Ectodermal cell (in vitro differentiated cells): Measurements from ENCODE around the gene CCT3.

ENCODE experiments used
- H3K27ac ChIP-seq: 2 replicates; pipeline ENCODE4 v1.7.0; 2013; ENCODE audit warnings: mild to moderate bottlenecking, low read depth, low read length; ENCODE audit not compliant: insufficient read depth, poor library complexity, severe bottlenecking
- H3K27me3 ChIP-seq: 2 replicates; pipeline ENCODE4 v1.7.0; 2013; ENCODE audit warnings: mild to moderate bottlenecking, low read length; ENCODE audit not compliant: insufficient read depth, control insufficient read depth, poor library complexity, severe bottlenecking
- H3K36me3 ChIP-seq: one replicate; pipeline ENCODE4 v1.7.0; 2013; ENCODE audit warnings: low read length; ENCODE audit not compliant: control insufficient read depth, insufficient read depth
- H3K4me1 ChIP-seq: one replicate; pipeline ENCODE4 v1.7.0; 2013; ENCODE audit warnings: low read length; ENCODE audit not compliant: control insufficient read depth, insufficient read depth
- H3K4me3 ChIP-seq: 2 replicates; pipeline ENCODE4 v1.7.0; 2013; ENCODE audit warnings: low read depth, low read length, control low read depth; ENCODE audit not compliant: insufficient read depth
- H3K9me3 ChIP-seq: 2 replicates; pipeline ENCODE4 v1.7.0; 2013; ENCODE audit warnings: mild to moderate bottlenecking, low read length, moderate library complexity; ENCODE audit not compliant: control insufficient read depth
- WGBS, 2 experiments: methylation state at CpG; one replicate each; pipeline ENCODE4 v1.1.7; 2013; ENCODE audit warnings: missing lambda C conversion rate in 2 of 2; 5-methylcytosine and 5-hydroxymethylcytosine counted together

CCT3 gene

DNA sequence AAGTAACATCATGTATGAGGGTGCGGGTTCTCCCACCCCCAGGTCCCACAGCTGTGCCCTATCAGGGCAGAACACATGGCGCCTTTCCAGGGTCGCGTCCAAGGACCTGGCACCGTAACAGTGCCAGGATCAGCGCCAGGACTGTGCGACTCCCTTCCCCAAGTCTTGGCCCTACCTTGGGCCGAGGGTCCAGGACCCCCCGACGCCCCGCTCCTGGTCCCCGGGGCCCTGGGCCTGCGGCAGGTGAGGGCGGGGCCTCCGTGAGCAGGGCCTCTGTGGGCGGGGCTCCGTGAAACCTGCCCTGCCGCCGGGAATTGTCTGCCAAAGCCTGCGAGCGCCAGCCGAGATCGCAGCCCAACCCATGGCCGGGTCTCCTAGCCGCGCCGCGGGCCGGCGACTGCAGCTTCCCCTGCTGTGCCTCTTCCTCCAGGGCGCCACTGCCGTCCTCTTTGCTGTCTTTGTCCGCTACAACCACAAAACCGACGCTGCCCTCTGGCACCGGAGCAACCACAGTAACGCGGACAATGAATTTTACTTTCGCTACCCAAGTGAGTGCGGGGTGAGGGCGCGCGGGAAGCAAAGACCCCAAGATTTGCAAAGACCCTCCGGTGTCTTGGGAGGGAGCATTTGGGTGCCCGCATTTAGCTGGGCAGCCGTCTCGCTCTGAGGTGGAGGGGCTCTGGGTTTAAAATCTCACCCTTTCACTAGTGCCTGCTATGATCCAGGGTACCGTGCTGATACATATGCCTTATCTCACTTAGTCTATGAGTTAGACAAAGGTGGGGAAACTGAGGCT, 31.0 kb upstream of the CCT3 start, which contains the start of gene RHBG:
Gene RHBG, plus strand, starts transcription at position 323 of the 796 bp plus-strand sequence. Its CDS starts 39 bp downstream, at position 362.
- H3K9me3 ChIP-seq, result no peaks in the 10 kb centered on the region
- peaks cover 7% of the 10 kb centered on the region for H3K4me1 ChIP-seq
- H3K27ac ChIP-seq, result no peak within 1 kb of the TSS
- H3K27me3 ChIP-seq, result peaks cover 72% of the 10 kb centered on the region
- H3K4me3 ChIP-seq, result peak within 1 kb of the TSS; percentile 21
- WGBS, 2 experiments, result 19% methylated on average over 48 of the region's 48 CpGs
- no peaks in the 10 kb centered on the region for H3K36me3 ChIP-seq

- 91% methylated on average over 7 of the region's 7 CpGs for WGBS, 2 experiments
- Histone ChIP-seq H3K27me3 (peaks cover 63% of the 10 kb centered on the region), H3K9me3 (no peaks in the 10 kb centered on the region), H3K4me1 (peaks cover 7% of the 10 kb centered on the region), H3K36me3 (no peaks in the 10 kb centered on the region), H3K27ac (no peak overlapping the region), H3K4me3 (no peak overlapping the region)
These were observed 30.1 kb upstream of the CCT3 start for GRCh38 chr1:156368157-156368658.

GRCh38 chr1:156367383-156368156, 29.5 kb upstream of the CCT3 start:
- H3K4me3 ChIP-seq, result no peak overlapping the region
- WGBS, 2 experiments, result 71 to 76% methylated on average over 9 of the region's 9 CpGs
- peaks cover 57% of the 10 kb centered on the region for H3K27me3 ChIP-seq
- no peaks in the 10 kb centered on the region for H3K36me3 ChIP-seq
- H3K27ac ChIP-seq, result no peak overlapping the region
- H3K9me3 ChIP-seq, result no peaks in the 10 kb centered on the region
- peaks cover 7% of the 10 kb centered on the region for H3K4me1 ChIP-seq

- 80 to 84% methylated on average over 5 of the region's 5 CpGs for WGBS, 2 experiments
- no peak overlapping the region for H3K4me3 ChIP-seq
- no peaks in the 10 kb centered on the region for H3K36me3 ChIP-seq
- peaks cover 47% of the 10 kb centered on the region for H3K27me3 ChIP-seq
- no peak overlapping the region for H3K27ac ChIP-seq
- H3K4me1 ChIP-seq, result peaks cover 7% of the 10 kb centered on the region
- no peaks in the 10 kb centered on the region for H3K9me3 ChIP-seq
These were observed 28.5 kb upstream of the CCT3 start for GRCh38 chr1:156366378-156367166.

DNA sequence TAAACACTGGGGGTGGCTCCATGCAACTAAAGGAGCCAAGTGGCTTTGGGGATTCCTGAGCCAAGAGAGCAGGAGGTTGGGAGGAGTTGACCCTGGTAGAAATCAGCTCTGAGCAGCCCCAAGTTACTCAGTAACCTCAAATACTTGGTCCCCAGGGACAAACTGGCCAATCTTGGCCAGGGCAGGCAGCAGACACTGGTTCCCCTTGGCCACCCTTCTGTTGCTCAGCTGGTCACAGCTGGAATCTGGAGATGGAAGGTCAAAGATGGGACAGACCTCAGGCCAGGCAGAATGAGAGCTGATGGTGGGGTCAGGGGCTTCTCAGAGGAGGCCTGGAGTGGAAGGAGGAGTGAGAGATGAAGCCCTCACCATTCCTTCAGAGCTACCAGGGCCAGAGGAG, 27.7 kb upstream of the CCT3 start:
- Histone ChIP-seq H3K4me3 (no peak overlapping the region), H3K27me3 (peaks cover 39% of the 10 kb centered on the region), H3K9me3 (no peaks in the 10 kb centered on the region), H3K4me1 (peaks cover 7% of the 10 kb centered on the region), H3K36me3 (no peaks in the 10 kb centered on the region), H3K27ac (no peak overlapping the region)

DNA sequence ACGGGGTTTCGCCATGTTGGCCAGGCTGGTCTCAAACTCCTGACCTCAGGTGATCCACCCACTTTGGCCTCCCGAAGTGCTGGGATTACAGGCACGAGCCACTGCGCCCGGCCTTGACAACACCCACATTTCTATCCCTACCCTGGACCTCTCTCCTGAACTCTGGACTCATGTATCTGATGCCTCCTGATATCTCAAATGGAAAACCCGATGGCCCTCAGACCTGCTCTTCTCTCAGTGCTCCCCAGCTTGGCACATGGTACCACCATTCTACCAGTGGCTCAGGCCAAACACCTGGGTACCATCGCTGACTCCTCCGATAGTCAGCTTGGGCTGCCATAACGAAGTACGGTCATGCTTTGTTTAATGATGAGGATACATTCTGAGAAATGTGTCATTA, 22.4 kb upstream of the CCT3 start:
- Histone ChIP-seq H3K4me3 (no peak overlapping the region), H3K9me3 (no peaks in the 10 kb centered on the region), H3K27me3 (peaks cover 25% of the 10 kb centered on the region), H3K36me3 (no peaks in the 10 kb centered on the region), H3K27ac (no peak overlapping the region), H3K4me1 (no peaks in the 10 kb centered on the region)
- 95 to 96% methylated on average over 11 of the region's 11 CpGs for WGBS, 2 experiments

GRCh38 chr1:156359973-156360372, 21.9 kb upstream of the CCT3 start:
- no peaks in the 10 kb centered on the region for H3K36me3 ChIP-seq
- H3K27ac ChIP-seq, result no peak overlapping the region
- H3K4me1 ChIP-seq, result no peaks in the 10 kb centered on the region
- no peak overlapping the region for H3K4me3 ChIP-seq
- peaks cover 25% of the 10 kb centered on the region for H3K27me3 ChIP-seq
- no peaks in the 10 kb centered on the region for H3K9me3 ChIP-seq
- 39 to 40% methylated on average over 6 of the region's 6 CpGs for WGBS, 2 experiments

- Histone ChIP-seq H3K9me3 (no peaks in the 10 kb centered on the region), H3K4me3 (no peak overlapping the region), H3K27ac (no peak overlapping the region), H3K4me1 (no peaks in the 10 kb centered on the region), H3K36me3 (no peaks in the 10 kb centered on the region), H3K27me3 (peaks cover 25% of the 10 kb centered on the region)
- WGBS, 2 experiments, result 88 to 92% methylated on average over 3 of the region's 3 CpGs
These were observed 21.2 kb upstream of the CCT3 start for GRCh38 chr1:156359249-156359648.

- H3K27ac ChIP-seq, result no peak overlapping the region
- no peak overlapping the region for H3K4me3 ChIP-seq
- peaks cover 25% of the 10 kb centered on the region for H3K27me3 ChIP-seq
- no peaks in the 10 kb centered on the region for H3K36me3 ChIP-seq
- 93 to 94% methylated on average over 1 of the region's 1 CpG for WGBS, 2 experiments
- no peaks in the 10 kb centered on the region for H3K4me1 ChIP-seq
- H3K9me3 ChIP-seq, result no peaks in the 10 kb centered on the region
These were observed 20.5 kb upstream of the CCT3 start for GRCh38 chr1:156358641-156359040.

DNA sequence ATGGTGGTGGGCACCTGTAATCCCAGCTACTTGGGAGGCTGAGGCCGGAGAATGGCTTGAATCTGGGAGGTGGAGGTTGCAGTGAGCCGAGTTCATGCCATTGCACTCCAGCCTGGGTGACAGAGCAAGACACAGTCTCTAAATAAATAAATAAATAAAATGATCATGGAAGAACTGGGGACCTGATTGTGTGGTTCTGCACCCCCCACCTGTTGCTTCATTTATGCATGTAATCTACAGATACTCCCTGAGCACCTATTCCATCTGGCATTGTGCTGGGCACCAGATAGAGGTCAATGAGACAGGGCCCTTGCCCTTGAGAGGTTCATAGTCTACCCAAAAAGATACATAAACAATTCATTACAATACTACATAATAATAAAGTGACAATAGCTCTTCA, 19.9 kb upstream of the CCT3 start:
- 94% methylated on average over 2 of the region's 2 CpGs for WGBS, 2 experiments
- H3K27ac ChIP-seq, result no peak overlapping the region
- H3K9me3 ChIP-seq, result no peaks in the 10 kb centered on the region
- H3K36me3 ChIP-seq, result no peaks in the 10 kb centered on the region
- H3K27me3 ChIP-seq, result peaks cover 25% of the 10 kb centered on the region
- H3K4me1 ChIP-seq, result no peaks in the 10 kb centered on the region
- H3K4me3 ChIP-seq, result no peak overlapping the region
